PFSK-1 (cell line): ENCODE measurements around the gene HHIPL1.

Experiments
- TAF1 ChIP-seq: IDR thresholded peaks from 2 replicates; pipeline ENCODE4 v1.6.1; 2012; ENCODE audit warnings: low read length, control low read depth, borderline replicate concordance; ENCODE audit not compliant: insufficient read depth
- TF ChIP-seq, protein P1 (sequence below), 2 experiments: IDR thresholded peaks; 2 replicates each; pipeline versions ENCODE4 v1.6.1 to v1.8.0; 2011 to 2012; ENCODE audit warnings: low read depth in 2 of 2, low read length in 2 of 2, control low read depth in 1 of 2, inconsistent platforms in 1 of 2, mild to moderate bottlenecking in 1 of 2, moderate library complexity in 1 of 2; ENCODE audit not compliant: insufficient read depth in 1 of 2

DNA sequence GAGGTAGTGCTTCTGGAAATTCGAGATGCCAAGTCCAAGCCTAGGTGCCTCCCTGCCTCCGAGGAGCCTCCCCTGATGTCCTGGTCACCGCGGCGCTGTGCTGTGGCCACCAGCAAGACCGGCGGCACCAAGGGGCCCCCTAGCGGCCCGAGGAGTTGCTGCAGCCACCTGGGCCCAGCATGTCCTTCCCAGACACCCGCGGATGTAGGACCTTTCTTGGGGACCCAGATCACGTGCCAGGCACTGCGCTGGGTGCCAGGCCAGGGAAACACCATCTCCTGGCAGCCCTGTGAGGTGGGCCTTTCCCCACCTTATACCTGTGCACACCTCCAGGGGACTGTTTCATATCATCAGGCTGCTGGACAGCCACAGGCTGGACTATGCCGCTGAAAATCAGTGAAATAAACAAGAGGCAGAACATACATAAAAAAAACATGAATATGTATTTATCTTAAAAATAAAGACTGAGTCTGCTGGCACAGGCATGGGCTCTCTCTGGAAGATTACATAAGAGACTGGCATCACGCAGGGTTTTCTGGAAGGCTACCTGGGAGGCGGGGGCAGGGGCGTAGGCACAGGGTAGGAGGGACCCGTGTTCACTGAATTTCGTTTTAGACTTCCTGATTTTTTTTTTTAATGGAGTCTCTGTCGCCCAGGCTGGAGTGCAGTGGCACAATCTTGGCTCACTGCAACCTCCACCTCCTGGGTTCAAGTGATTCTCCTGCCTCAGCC, 15.9 kb upstream of the HHIPL1 start:
- TF ChIP-seq, protein P1, sequence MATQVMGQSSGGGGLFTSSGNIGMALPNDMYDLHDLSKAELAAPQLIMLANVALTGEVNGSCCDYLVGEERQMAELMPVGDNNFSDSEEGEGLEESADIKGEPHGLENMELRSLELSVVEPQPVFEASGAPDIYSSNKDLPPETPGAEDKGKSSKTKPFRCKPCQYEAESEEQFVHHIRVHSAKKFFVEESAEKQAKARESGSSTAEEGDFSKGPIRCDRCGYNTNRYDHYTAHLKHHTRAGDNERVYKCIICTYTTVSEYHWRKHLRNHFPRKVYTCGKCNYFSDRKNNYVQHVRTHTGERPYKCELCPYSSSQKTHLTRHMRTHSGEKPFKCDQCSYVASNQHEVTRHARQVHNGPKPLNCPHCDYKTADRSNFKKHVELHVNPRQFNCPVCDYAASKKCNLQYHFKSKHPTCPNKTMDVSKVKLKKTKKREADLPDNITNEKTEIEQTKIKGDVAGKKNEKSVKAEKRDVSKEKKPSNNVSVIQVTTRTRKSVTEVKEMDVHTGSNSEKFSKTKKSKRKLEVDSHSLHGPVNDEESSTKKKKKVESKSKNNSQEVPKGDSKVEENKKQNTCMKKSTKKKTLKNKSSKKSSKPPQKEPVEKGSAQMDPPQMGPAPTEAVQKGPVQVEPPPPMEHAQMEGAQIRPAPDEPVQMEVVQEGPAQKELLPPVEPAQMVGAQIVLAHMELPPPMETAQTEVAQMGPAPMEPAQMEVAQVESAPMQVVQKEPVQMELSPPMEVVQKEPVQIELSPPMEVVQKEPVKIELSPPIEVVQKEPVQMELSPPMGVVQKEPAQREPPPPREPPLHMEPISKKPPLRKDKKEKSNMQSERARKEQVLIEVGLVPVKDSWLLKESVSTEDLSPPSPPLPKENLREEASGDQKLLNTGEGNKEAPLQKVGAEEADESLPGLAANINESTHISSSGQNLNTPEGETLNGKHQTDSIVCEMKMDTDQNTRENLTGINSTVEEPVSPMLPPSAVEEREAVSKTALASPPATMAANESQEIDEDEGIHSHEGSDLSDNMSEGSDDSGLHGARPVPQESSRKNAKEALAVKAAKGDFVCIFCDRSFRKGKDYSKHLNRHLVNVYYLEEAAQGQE (IDR thresholded peaks at IDR 0.05; ENCODE audit: insufficient read depth in 1 of 2, low read depth in 2 of 2, low read length in 2 of 2): no peak
- no peak for TF ChIP-seq TAF1
